ENCODE measurements around the gene TFCP2. TPM values are rescaled to one million over a fixed set of nuclear protein-coding genes. Genes with fewer than 3 reads are reported as not detected.

TFCP2 gene
- total and polyA plus RNA-seq, 4 experiments from 2014 or later, result 6.0 to 40.0 (median 25.9) TPM

GRCh38 chr12:51217133-51217967 lies 44.4 kb upstream of the TFCP2 start:
- no peaks in the 10 kb centered on the region for H3K9me3 Mint-ChIP-seq
- intact Hi-C loops (cut with micrococcal nuclease), result no loop called here
- H3K27me3 ChIP-seq (ENCODE audit: insufficient read depth, low read length), result no peaks in the 10 kb centered on the region
- H3K36me3 ChIP-seq (ENCODE audit: insufficient read depth, low read length), result no peaks in the 10 kb centered on the region
- ChIA-PET POLR2A (ENCODE audit: partially characterized antibody) (interaction anchor here (0.6 to 5.1 kb wide), 33 partner anchors 9 to 1597 kb away, joined by 3 to 177 read pairs (median 4); partner anchors contain the start of genes ATF1, BIN2, CSRNP2 and DAZAP2), CTCF (ENCODE audit: partially characterized antibody) (interaction anchor here (1.0 to 3.0 kb wide), 12 partner anchors 12 to 124 kb away, joined by 3 to 14 read pairs (median 4); partner anchors contain the start of gene DAZAP2)
- peaks cover 18 to 37% (median 28%) of the 10 kb centered on the region in 4 donors for H3K4me1 Mint-ChIP-seq
- H3K9me3 ChIP-seq (ENCODE audit: control insufficient read depth in 1 of 2, low read length in 2 of 2), result no peaks in the 10 kb centered on the region
- peak overlapping the region; percentile 91 for H3K27ac ChIP-seq (ENCODE audit: low read depth, low read length)
- H3K36me3 Mint-ChIP-seq, result peaks cover 3 to 6% of the 10 kb centered on the region in 2 donors
- H3K4me1 ChIP-seq (ENCODE audit: insufficient read depth, low read length), result peaks cover 25% of the 10 kb centered on the region
- peak overlapping the region; percentile 82 to 96 (median 94) for H3K4me3 Mint-ChIP-seq
- peak overlapping the region; percentile 94 to 99 (median 97) for H3K27ac Mint-ChIP-seq
- H3K4me3 ChIP-seq (ENCODE audit: low read length in 2 of 2), result peak overlapping the region in 1 of 2 donors; percentile 99
- DNase-seq, result peak; percentile 41 to 70 (median 51)
- H3K27me3 Mint-ChIP-seq, result no peaks in the 10 kb centered on the region

DNA sequence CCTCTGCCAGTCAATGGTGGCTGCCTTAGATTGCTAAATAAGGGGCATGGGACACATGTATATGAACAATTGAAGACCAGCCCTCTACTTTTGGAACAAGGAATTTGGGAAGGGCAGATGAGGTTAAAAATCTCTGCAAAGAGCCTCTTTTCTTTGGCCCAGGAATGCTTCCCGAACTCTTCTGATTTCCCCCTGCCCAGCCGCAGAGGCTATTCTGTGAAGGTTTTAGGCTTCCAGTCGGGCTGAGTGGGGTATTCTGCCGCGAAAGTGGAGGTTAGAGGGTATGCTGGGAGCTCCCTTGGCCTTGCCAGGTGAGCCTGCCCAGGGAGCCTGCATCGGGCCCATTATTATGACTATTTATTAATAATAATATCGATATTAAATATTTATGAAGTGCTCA lies 43.7 kb upstream of the TFCP2 start:
- H3K27ac Mint-ChIP-seq, result peak overlapping the region; percentile 74 to 92 (median 89)
- no peaks in the 10 kb centered on the region for H3K27me3 Mint-ChIP-seq
- ChIA-PET CTCF (ENCODE audit: partially characterized antibody) (interaction anchor here (1.0 to 3.0 kb wide), 5 partner anchors 22 to 125 kb away, joined by 3 to 14 read pairs (median 5); partner anchors contain the start of gene DAZAP2), POLR2A (ENCODE audit: partially characterized antibody) (interaction anchor here (0.6 to 5.1 kb wide), 10 partner anchors 13 to 604 kb away, joined by 3 to 177 read pairs (median 16); partner anchors contain the start of genes ATF1, BIN2, CSRNP2 and DAZAP2)
- no peaks in the 10 kb centered on the region for H3K9me3 ChIP-seq (ENCODE audit: control insufficient read depth in 1 of 2, low read length in 2 of 2)
- H3K9me3 Mint-ChIP-seq, result no peaks in the 10 kb centered on the region
- no peaks in the 10 kb centered on the region for H3K36me3 ChIP-seq (ENCODE audit: insufficient read depth, low read length)
- peak overlapping the region in 1 of 2 donors; percentile 99 for H3K4me3 ChIP-seq (ENCODE audit: low read length in 2 of 2)
- H3K36me3 Mint-ChIP-seq, result peaks cover 3 to 6% of the 10 kb centered on the region in 2 donors
- peaks cover 17 to 37% (median 27%) of the 10 kb centered on the region in 4 donors for H3K4me1 Mint-ChIP-seq
- peaks cover 25% of the 10 kb centered on the region for H3K4me1 ChIP-seq (ENCODE audit: insufficient read depth, low read length)
- H3K27me3 ChIP-seq (ENCODE audit: insufficient read depth, low read length), result no peaks in the 10 kb centered on the region
- peak overlapping the region; percentile 91 for H3K27ac ChIP-seq (ENCODE audit: low read depth, low read length)
- intact Hi-C loops (cut with micrococcal nuclease), result no loop called here
- DNase-seq, result no peak
- peak overlapping the region; percentile 51 to 87 (median 82) for H3K4me3 Mint-ChIP-seq

- DNase-seq, result no peak
- ChIA-PET CTCF (ENCODE audit: partially characterized antibody) (no interaction called here), POLR2A (ENCODE audit: partially characterized antibody) (interaction anchor here (0.6 to 5.1 kb wide), 2 partner anchors 19 to 26 kb away, joined by 3 to 177 read pairs; partner anchors contain the start of gene DAZAP2)
- Histone ChIP-seq H3K9me3 (ENCODE audit: control insufficient read depth in 1 of 2, low read length in 2 of 2) (no peaks in the 10 kb centered on the region), H3K4me3 (ENCODE audit: low read length in 2 of 2) (no peak overlapping the region), H3K27me3 (ENCODE audit: insufficient read depth, low read length) (no peaks in the 10 kb centered on the region), H3K4me1 (ENCODE audit: insufficient read depth, low read length) (peaks cover 25% of the 10 kb centered on the region), H3K27ac (ENCODE audit: low read depth, low read length) (no peak overlapping the region), H3K36me3 (ENCODE audit: insufficient read depth, low read length) (no peaks in the 10 kb centered on the region)
- H3K9me3 Mint-ChIP-seq, result no peaks in the 10 kb centered on the region
- H3K4me3 Mint-ChIP-seq, result peak overlapping the region in 1 of 8 donors; percentile 22
- H3K27ac Mint-ChIP-seq, result peak overlapping the region in 4 of 7 donors; percentile 8 to 92 (median 24)
- H3K36me3 Mint-ChIP-seq, result peaks cover 9 to 16% of the 10 kb centered on the region in 2 donors
- H3K4me1 Mint-ChIP-seq, result peaks cover 16 to 34% (median 26%) of the 10 kb centered on the region in 4 donors
- no peaks in the 10 kb centered on the region for H3K27me3 Mint-ChIP-seq
- intact Hi-C loops (cut with micrococcal nuclease), result no loop called here
These were observed 42.0 kb upstream of the TFCP2 start for GRCh38 chr12:51214895-51215294.

DNA sequence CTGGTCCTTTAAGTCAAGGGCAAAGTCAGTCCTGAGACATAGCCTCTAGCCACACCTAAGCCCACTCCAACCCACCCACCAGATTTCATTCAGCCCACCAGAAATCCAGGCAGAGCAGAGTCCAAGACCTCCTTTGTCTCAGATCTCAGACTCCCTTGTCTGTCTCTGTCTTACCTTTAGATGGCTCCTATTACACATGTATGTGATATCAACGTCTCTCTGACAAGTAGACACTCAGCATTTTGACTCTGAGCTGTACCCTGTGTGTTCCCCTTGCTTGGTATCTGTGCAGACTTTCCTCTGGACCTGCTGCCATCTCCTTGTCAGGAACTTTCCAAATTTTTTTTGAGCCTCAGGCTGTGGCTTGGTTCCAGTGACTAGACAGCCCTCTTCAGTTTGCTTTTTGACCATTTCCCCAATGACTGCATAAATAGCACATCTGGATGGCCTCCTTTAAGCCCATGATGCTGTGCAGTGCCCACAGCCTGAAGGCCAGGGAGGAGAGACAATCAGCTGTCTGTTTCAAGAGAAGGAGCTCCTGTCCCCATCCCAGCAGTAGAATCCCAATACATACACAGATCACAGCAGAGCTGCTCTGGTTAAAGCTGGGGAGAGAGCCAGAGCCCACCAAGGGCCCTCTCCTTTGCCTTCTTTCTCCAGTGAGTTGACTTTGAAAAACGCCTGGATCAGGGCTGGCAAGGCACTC lies 37.9 kb upstream of the TFCP2 start:
- DNase-seq, result no peak
- CTCF ChIA-PET (ENCODE audit: partially characterized antibody), result interaction anchor here (1.1 kb wide), 1 partner anchor 130 kb away, joined by 3 read pairs; no protein-coding TSS in a partner anchor
- Mint-ChIP-seq H3K27ac (peak overlapping the region in 4 of 7 donors; percentile 10 to 72 (median 28)), H3K4me3 (no peak overlapping the region), H3K36me3 (peaks cover 13 to 14% of the 10 kb centered on the region in 2 donors), H3K4me1 (peaks cover 0 to 14% (median 5%) of the 10 kb centered on the region in 4 donors), H3K9me3 (no peaks in the 10 kb centered on the region), H3K27me3 (no peaks in the 10 kb centered on the region)
- H3K4me1 ChIP-seq (ENCODE audit: insufficient read depth, low read length), result no peaks in the 10 kb centered on the region
- intact Hi-C loops (cut with micrococcal nuclease), result no loop called here
- no peaks in the 10 kb centered on the region for H3K9me3 ChIP-seq (ENCODE audit: control insufficient read depth in 1 of 2, low read length in 2 of 2)
- H3K27ac ChIP-seq (ENCODE audit: low read depth, low read length), result no peak overlapping the region
- H3K4me3 ChIP-seq (ENCODE audit: low read length in 2 of 2), result no peak overlapping the region
- H3K36me3 ChIP-seq (ENCODE audit: insufficient read depth, low read length), result no peaks in the 10 kb centered on the region
- no peaks in the 10 kb centered on the region for H3K27me3 ChIP-seq (ENCODE audit: insufficient read depth, low read length)
- POLR2A ChIA-PET (ENCODE audit: partially characterized antibody), result interaction anchor here (1.1 kb wide), 1 partner anchor 28 kb away, joined by 6 read pairs; the partner anchor contains the start of gene DAZAP2

- ChIA-PET CTCF (ENCODE audit: partially characterized antibody) (no interaction called here), POLR2A (ENCODE audit: partially characterized antibody) (interaction anchor here (1.1 kb wide), 1 partner anchor 29 kb away, joined by 6 read pairs; the partner anchor contains the start of gene DAZAP2)
- H3K4me1 Mint-ChIP-seq, result peaks cover 0 to 7% (median 1%) of the 10 kb centered on the region in 4 donors
- no peak overlapping the region for H3K4me3 ChIP-seq (ENCODE audit: low read length in 2 of 2)
- H3K4me1 ChIP-seq (ENCODE audit: insufficient read depth, low read length), result no peaks in the 10 kb centered on the region
- peaks cover 11 to 12% of the 10 kb centered on the region in 2 donors for H3K36me3 Mint-ChIP-seq
- no peak for DNase-seq
- peak overlapping the region in 4 of 7 donors; percentile 57 to 75 (median 61) for H3K27ac Mint-ChIP-seq
- no peaks in the 10 kb centered on the region for H3K9me3 ChIP-seq (ENCODE audit: control insufficient read depth in 1 of 2, low read length in 2 of 2)
- H3K36me3 ChIP-seq (ENCODE audit: insufficient read depth, low read length), result no peaks in the 10 kb centered on the region
- intact Hi-C loops (cut with micrococcal nuclease), result no loop called here
- no peaks in the 10 kb centered on the region for H3K9me3 Mint-ChIP-seq
- H3K27me3 ChIP-seq (ENCODE audit: insufficient read depth, low read length), result no peaks in the 10 kb centered on the region
- no peaks in the 10 kb centered on the region for H3K27me3 Mint-ChIP-seq
- H3K27ac ChIP-seq (ENCODE audit: low read depth, low read length), result no peak overlapping the region
- no peak overlapping the region for H3K4me3 Mint-ChIP-seq
These were observed 36.3 kb upstream of the TFCP2 start for GRCh38 chr12:51209259-51209658.

GRCh38 chr12:51208016-51208660 lies 35.2 kb upstream of the TFCP2 start:
- ChIA-PET POLR2A (ENCODE audit: partially characterized antibody) (no interaction called here), CTCF (ENCODE audit: partially characterized antibody) (no interaction called here)
- Mint-ChIP-seq H3K27me3 (no peaks in the 10 kb centered on the region), H3K4me1 (peaks cover 6 to 15% (median 7%) of the 10 kb centered on the region in 4 donors), H3K27ac (peak overlapping the region in 2 of 7 donors; percentile 29 to 71), H3K36me3 (peaks cover 10 to 11% of the 10 kb centered on the region in 2 donors), H3K9me3 (no peaks in the 10 kb centered on the region), H3K4me3 (no peak overlapping the region)
- Histone ChIP-seq H3K27ac (ENCODE audit: low read depth, low read length) (no peak overlapping the region), H3K9me3 (ENCODE audit: control insufficient read depth in 1 of 2, low read length in 2 of 2) (no peaks in the 10 kb centered on the region), H3K27me3 (ENCODE audit: insufficient read depth, low read length) (no peaks in the 10 kb centered on the region), H3K36me3 (ENCODE audit: insufficient read depth, low read length) (no peaks in the 10 kb centered on the region), H3K4me3 (ENCODE audit: low read length in 2 of 2) (no peak overlapping the region), H3K4me1 (ENCODE audit: insufficient read depth, low read length) (peaks cover 6% of the 10 kb centered on the region)
- intact Hi-C loops (cut with micrococcal nuclease), result no loop called here
- no peak for DNase-seq

Data from CD4-positive, alpha-beta memory T cell (primary cell).